C4-2B (cell line): ENCODE data around the gene TBX10.

Experiments used
- H3K27ac ChIP-seq: fragments of 450-650 bp; 2 replicates; pipeline ENCODE4 v1.5.1; 2017
- ZFX ChIP-seq: fragments of 450-650 bp; IDR thresholded peaks from 2 replicates; pipeline ENCODE4 v1.6.1; 2017
- TF ChIP-seq, protein P1 (sequence below): fragments of 450-650 bp; conservative IDR thresholded peaks from 2 replicates; pipeline ENCODE4 v1.5.1; 2017; ENCODE audit warnings: mild to moderate bottlenecking

Gene TBX10

DNA sequence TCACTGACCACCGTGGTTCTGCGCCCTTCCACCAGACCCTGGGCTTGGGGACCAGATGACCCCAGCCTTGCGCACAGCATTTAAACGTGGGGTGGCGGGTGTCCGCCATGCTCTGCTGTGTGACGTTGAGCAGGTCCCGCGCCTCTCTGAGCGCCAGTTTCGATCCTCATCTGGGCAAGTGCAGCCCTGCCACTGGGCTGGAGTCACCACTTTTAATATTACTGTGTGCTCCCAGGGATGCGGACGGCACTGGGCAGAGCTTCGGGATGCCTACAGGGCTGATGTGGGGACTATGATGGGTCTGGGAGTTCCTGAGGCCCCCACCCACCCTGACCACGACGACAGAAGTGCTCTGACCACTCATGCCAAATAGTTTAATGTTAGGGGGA is 8.6 kb downstream of the TBX10 start:
- TF ChIP-seq, protein P1, sequence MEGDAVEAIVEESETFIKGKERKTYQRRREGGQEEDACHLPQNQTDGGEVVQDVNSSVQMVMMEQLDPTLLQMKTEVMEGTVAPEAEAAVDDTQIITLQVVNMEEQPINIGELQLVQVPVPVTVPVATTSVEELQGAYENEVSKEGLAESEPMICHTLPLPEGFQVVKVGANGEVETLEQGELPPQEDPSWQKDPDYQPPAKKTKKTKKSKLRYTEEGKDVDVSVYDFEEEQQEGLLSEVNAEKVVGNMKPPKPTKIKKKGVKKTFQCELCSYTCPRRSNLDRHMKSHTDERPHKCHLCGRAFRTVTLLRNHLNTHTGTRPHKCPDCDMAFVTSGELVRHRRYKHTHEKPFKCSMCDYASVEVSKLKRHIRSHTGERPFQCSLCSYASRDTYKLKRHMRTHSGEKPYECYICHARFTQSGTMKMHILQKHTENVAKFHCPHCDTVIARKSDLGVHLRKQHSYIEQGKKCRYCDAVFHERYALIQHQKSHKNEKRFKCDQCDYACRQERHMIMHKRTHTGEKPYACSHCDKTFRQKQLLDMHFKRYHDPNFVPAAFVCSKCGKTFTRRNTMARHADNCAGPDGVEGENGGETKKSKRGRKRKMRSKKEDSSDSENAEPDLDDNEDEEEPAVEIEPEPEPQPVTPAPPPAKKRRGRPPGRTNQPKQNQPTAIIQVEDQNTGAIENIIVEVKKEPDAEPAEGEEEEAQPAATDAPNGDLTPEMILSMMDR: peak; percentile 73; the same call in 1 of the 2 replicates
- no peak for TF ChIP-seq ZFX
- peak overlapping the region; percentile 93 for H3K27ac ChIP-seq

DNA sequence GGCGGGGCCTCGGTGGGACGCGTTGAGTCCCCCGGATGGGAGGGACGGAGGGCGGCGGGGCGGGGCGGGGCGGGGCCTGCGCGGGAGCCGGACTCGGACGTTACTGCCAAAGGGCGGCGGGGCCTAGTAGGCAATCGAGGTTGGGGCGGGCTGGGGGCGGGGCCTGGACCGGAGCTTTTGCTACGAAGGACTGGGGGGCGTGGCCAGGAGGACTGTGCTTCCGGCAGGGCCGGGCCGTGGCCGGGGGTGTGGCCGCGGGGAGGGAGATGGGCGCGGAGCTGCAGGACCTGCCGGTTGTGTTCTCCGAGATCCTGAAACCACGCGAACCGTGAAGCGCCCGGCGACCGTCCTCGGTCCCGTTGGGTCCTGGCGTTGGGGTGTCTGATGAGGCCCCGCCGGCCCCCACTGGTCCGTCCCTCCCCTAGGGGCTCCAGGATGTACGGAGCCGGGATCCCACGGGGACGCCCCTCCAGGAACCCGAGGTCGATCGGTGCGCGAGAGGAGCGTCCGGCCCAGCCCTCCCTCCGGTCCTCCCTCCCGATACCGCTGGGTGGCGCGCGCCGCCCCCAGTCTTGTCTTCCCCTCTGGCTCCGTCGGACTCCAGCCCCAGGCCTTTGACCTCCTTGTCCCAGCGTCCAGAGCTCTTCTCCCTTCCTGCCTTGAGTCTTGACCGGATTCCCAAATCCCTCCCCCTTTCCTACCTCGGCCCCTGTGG is 9.2 kb downstream of the TBX10 start:
- no peak for TF ChIP-seq ZFX
- TF ChIP-seq, protein P1: peak; percentile 92
- H3K27ac ChIP-seq: peak overlapping the region; percentile 93

DNA sequence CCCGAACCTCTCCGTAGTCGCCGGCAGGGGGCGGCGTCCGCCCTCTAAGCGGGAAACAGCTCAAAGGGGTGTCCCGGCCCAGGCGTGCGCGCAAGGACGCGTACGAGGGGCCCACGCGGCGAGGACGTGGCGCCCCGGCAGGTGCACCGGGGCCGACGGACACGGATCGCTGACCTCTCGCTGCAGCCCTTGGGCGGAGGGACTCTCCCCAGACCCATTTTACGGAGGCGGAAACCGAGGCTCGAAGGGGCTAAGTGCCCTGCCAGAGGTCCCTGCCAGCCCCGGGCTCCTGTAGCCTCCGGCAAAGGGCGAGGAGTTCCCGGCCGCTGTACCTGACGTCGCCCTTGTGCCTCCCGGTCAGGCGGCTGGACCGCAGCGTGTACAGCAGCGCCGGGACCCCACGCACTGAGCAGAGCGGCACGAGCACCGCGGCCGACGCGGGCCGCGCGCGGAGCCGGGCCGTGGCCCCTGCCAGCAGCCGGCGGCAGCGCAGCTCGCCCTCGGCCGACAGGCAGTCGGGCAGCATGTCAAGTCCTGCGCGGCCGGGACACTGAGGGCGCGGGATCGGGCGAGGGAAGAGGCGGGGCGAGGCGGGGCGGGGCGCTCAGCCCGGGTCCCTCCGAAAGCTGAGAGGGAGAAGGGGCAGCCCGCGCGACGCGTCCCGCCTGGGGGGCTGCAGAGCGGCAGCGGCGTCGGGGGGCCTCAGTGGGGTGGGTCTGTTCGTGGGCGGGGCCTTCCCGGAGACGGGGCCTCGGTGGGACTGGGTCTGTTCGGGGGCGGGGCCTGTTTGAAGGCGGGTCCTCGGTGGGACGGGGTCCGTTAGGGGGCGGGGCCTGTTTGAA is 10.0 kb downstream of the TBX10 start, which contains the start of gene NUDT8:
TSS of gene NUDT8 (minus strand) at position 552 of the 842 bp plus-strand sequence. CDS start at position 526, 26 bp downstream.
- TF ChIP-seq, protein P1: peak; percentile 98
- TF ChIP-seq ZFX: peak; percentile 42; the same call in 1 of the 2 replicates
- H3K27ac ChIP-seq: peak within 1 kb of the TSS; percentile 93

DNA sequence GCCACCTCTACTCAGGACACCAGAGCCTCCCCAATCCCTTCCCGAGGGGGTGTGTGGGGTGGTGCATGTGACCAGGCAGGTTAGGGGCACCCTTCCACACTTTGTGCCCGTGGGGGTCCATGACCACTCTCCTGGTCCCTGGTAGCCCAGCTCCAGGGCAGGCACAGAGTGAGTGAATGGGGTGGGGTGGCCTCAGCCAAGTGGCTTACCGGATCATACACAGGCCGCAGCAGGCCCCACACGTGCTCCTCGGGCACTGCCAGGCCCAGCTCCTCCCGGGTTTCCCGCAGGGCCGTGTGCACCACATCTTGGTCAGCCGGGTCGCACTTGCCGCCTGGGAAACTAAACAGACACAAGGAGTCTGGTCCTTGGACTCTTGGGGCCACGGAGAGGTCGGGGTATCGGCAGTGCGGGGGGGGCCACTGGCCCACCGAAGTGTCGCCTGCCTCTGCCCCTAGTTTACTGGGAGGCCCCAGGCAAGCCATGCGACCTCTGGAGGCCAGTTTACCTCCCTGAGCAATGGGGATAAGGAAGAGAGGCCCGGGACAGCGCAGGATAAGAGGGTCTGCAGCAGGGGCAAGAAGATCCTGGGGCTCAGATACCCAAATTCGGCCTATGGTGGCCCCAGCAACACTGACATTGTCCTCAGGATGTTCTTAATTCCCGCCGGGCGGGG is 10.7 kb downstream of the TBX10 start:
- H3K27ac ChIP-seq: peak overlapping the region; percentile 93
- TF ChIP-seq, protein P1: no peak
- peak; percentile 69 for TF ChIP-seq ZFX

DNA sequence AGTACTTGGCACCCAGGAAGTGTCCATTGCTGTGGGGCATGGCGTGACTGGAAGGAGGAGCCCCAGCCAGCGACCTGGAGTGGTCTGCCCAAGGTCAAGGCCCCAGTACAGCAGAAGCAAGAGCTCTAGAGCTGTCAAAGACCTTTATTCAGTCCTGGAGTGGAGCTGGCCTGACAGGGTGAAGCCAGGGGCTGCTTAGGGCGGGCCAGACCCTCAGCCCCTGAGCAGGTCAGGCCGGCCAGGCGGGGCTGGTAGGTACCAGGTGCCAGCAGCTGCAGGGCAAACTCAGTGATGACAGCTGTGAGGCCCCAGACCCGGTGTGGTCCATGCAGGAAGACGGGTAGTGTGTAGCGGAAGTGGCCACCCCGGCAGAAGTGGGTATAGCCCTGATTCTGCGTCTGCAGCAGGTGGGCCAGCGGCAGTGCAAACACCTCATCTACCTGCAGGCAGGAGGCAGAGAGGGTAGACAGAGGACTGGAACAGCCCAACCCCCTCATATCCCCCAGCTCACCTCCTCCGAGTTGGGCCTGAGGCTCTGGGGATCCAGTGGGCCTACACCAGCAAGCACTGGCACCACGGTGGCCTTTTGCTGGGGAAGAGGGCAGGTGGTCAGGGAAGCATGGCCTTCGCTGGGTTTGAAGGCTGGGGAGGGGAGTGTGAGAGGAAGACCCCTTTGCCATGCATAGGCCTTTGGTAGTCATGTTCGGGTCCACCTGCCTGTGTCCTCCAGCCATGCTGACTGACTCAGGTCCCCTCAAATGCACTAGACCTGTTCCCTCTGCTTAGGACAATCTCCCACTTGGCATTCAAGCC is 11.5 kb downstream of the TBX10 start:
- H3K27ac ChIP-seq: peak overlapping the region; percentile 93
- TF ChIP-seq, protein P1: no peak
- no peak for TF ChIP-seq ZFX

DNA sequence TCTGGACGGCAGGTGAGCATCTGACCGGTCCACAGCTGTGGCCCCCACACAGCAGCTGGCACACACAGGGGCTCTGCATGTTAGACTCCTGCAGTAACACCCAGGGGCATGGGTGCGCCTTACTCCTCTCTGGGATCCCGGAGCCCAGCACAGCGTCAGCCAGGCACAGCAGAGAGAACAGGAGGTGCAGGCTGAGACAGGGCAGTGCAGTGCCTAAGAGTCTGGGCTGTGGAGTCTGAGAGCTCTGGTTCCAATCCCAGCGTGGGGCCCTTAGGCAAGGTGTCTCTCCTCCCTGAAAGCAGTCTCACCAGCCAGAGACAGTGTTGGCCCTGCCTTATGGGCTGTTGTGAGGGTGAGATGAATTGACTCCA is 12.1 kb downstream of the TBX10 start:
- H3K27ac ChIP-seq: no peak overlapping the region; the same call in 1 of the 2 replicates
- TF ChIP-seq, protein P1: no peak
- TF ChIP-seq ZFX: no peak
